Transverse colon (tissue), 4 donors: ENCODE results near the gene IRX6.

Experiments used
- CTCF ChIP-seq, 5 experiments: fragments of 200-600 bp in 3 of 5; fragments of 450-650 bp in 2 of 5; sonication (generic) in 3 of 5; IDR thresholded peaks; 1 replicate in 2 of 5; 2 replicates in 3 of 5; pipeline ENCODE4 v1.5.1; 2016 to 2017; ENCODE audit warnings: antibody characterized with exemption in 5 of 5, inconsistent platforms in 3 of 5, mild to moderate bottlenecking in 2 of 5, moderate library complexity in 1 of 5
- EP300 ChIP-seq: sonication (generic); formaldehyde crosslinking; IDR thresholded peaks from one replicate; pipeline ENCODE4 v1.6.1; 2017; ENCODE audit warnings: antibody characterized with exemption, low read depth
- POLR2AphosphoS5 ChIP-seq, 3 donors: sonication (generic); formaldehyde crosslinking; IDR thresholded peaks; one replicate each; pipeline ENCODE4 v1.6.1; 2016; ENCODE audit warnings: antibody characterized with exemption in 3 of 3

GRCh38 chr16:55289353-55289752 is 34.6 kb upstream of the IRX6 start:
- TF ChIP-seq CTCF (IDR thresholded peaks at IDR 0.05) (no peak), POLR2AphosphoS5 (IDR thresholded peaks at IDR 0.05) (no peak), EP300 (no peak)
